ENCODE results near the gene GSN.

- TF ChIP-seq RAD21 (IDR thresholded peaks at IDR 0.05 in 1 of 2, conservative IDR thresholded peaks at IDR 0.05 in 1 of 2; ENCODE audit: low read depth in 2 of 2, low read length in 2 of 2) (no peak), YY1 (IDR thresholded peaks at IDR 0.05; ENCODE audit: low read depth, low read length) (no peak), KDM1A (IDR thresholded peaks at IDR 0.05; ENCODE audit: borderline replicate concordance, low read length) (no peak), ZNF274 (IDR thresholded peaks at IDR 0.05; ENCODE audit: borderline replicate concordance, extremely low read depth, low read length) (no peak), CTCF (IDR thresholded peaks at IDR 0.05; ENCODE audit: control extremely low read depth in 1 of 3, insufficient read depth in 1 of 3, low read depth in 1 of 3, low read length in 3 of 3) (no peak)
- TF ChIP-seq, protein P1, sequence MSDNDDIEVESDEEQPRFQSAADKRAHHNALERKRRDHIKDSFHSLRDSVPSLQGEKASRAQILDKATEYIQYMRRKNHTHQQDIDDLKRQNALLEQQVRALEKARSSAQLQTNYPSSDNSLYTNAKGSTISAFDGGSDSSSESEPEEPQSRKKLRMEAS (IDR thresholded peaks at IDR 0.05) = no peak
These were observed 71.5 kb downstream of the GSN start for GRCh38 chr9:121339437-121339836.

Data from H1 (cell line).